Glutamatergic neuron (in vitro differentiated cells): Measurements from ENCODE around the gene DLX6. TPM values are rescaled to one million over a fixed set of nuclear protein-coding genes. Genes with fewer than 3 reads are reported as not detected.
A peak's percentile ranks its signal among the peaks of the same experiment; 100 is the strongest.

Experiments used
- DNase-seq: peaks from one replicate; pipeline ENCODE4 v3.0.0; 2022
- H3K27ac Mint-ChIP-seq: one replicate; pipeline ENCODE4 v1.8.0; 2020; ENCODE audit warnings: mild to moderate bottlenecking, mixed read lengths, inconsistent platforms; ENCODE audit not compliant: unreplicated experiment
- H3K27me3 Mint-ChIP-seq: one replicate; pipeline ENCODE4 v1.8.0; 2020; ENCODE audit warnings: mild to moderate bottlenecking, moderate library complexity, mixed read lengths, inconsistent platforms; ENCODE audit not compliant: unreplicated experiment
- H3K36me3 Mint-ChIP-seq: one replicate; pipeline ENCODE4 v1.8.0; 2020; ENCODE audit warnings: mild to moderate bottlenecking, mixed read lengths, inconsistent platforms; ENCODE audit not compliant: unreplicated experiment
- H3K4me1 Mint-ChIP-seq: one replicate; pipeline ENCODE4 v1.8.0; 2020; ENCODE audit warnings: mild to moderate bottlenecking, low read depth, mixed read lengths, inconsistent platforms; ENCODE audit not compliant: unreplicated experiment
- H3K4me3 Mint-ChIP-seq: one replicate; pipeline ENCODE4 v1.8.0; 2020; ENCODE audit warnings: mild to moderate bottlenecking, mixed read lengths, inconsistent platforms; ENCODE audit not compliant: unreplicated experiment
- H3K9me3 Mint-ChIP-seq: one replicate; pipeline ENCODE4 v1.8.0; 2020; ENCODE audit warnings: mild to moderate bottlenecking, moderate library complexity, mixed read lengths, inconsistent platforms; ENCODE audit not compliant: unreplicated experiment
- total RNA-seq: library from RNA; stranded (reverse); fragmentation: NEBNext Ultra II Directional; extraction: Animal tissue kit (Norgen Biotek cat#: 25700); gene quantifications from one replicate; pipeline ENCODE4 v1.2.1, GENCODE V29; 2021; ENCODE audit not compliant: unreplicated experiment
- TF ChIP-seq, protein P1 (sequence below): fragments of 200-600 bp; sonication (generic); IDR thresholded peaks from one replicate; pipeline ENCODE4 v1.5.0; 2021; ENCODE audit not compliant: partially characterized antibody, unreplicated experiment

The DLX6 gene
- total RNA-seq, 1 donor from 2014 or later: not detected

- Mint-ChIP-seq H3K4me1 (peaks cover 4% of the 10 kb centered on the region), H3K27me3 (peaks cover 40% of the 10 kb centered on the region), H3K4me3 (peak overlapping the region; percentile 9), H3K27ac (no peak overlapping the region), H3K36me3 (no peaks in the 10 kb centered on the region), H3K9me3 (peaks cover 11% of the 10 kb centered on the region)
- TF ChIP-seq, protein P1, sequence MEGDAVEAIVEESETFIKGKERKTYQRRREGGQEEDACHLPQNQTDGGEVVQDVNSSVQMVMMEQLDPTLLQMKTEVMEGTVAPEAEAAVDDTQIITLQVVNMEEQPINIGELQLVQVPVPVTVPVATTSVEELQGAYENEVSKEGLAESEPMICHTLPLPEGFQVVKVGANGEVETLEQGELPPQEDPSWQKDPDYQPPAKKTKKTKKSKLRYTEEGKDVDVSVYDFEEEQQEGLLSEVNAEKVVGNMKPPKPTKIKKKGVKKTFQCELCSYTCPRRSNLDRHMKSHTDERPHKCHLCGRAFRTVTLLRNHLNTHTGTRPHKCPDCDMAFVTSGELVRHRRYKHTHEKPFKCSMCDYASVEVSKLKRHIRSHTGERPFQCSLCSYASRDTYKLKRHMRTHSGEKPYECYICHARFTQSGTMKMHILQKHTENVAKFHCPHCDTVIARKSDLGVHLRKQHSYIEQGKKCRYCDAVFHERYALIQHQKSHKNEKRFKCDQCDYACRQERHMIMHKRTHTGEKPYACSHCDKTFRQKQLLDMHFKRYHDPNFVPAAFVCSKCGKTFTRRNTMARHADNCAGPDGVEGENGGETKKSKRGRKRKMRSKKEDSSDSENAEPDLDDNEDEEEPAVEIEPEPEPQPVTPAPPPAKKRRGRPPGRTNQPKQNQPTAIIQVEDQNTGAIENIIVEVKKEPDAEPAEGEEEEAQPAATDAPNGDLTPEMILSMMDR: no peak
- no peak for DNase-seq
Measured at GRCh38 chr7:96991546-96992191, 13.7 kb upstream of the DLX6 start.

GRCh38 chr7:96992192-96993005 lies 13.0 kb upstream of the DLX6 start:
- H3K36me3 Mint-ChIP-seq: no peaks in the 10 kb centered on the region
- peaks cover 46% of the 10 kb centered on the region for H3K27me3 Mint-ChIP-seq
- no peak for DNase-seq
- no peak overlapping the region for H3K27ac Mint-ChIP-seq
- peak overlapping the region; percentile 75 for H3K4me3 Mint-ChIP-seq
- H3K4me1 Mint-ChIP-seq: peaks cover 9% of the 10 kb centered on the region
- peaks cover 11% of the 10 kb centered on the region for H3K9me3 Mint-ChIP-seq
- TF ChIP-seq, protein P1: no peak

- H3K36me3 Mint-ChIP-seq: no peaks in the 10 kb centered on the region
- TF ChIP-seq, protein P1: no peak
Measured at GRCh38 chr7:96993094-96993865, 12.1 kb upstream of the DLX6 start.

GRCh38 chr7:96993980-96994379 lies 11.4 kb upstream of the DLX6 start:
- Mint-ChIP-seq H3K36me3 (no peaks in the 10 kb centered on the region), H3K9me3 (peaks cover 13% of the 10 kb centered on the region), H3K27ac (no peak overlapping the region), H3K4me1 (peaks cover 14% of the 10 kb centered on the region), H3K4me3 (no peak overlapping the region), H3K27me3 (peaks cover 55% of the 10 kb centered on the region)
- TF ChIP-seq, protein P1: no peak
- DNase-seq: no peak

More at GRCh38 chr7:96993094-96993865, 12.1 kb upstream of the DLX6 start:
- peak overlapping the region; percentile 75 for H3K4me3 Mint-ChIP-seq
- H3K4me1 Mint-ChIP-seq: peaks cover 12% of the 10 kb centered on the region
- DNase-seq: peak; percentile 60
- no peak overlapping the region for H3K27ac Mint-ChIP-seq
- peaks cover 51% of the 10 kb centered on the region for H3K27me3 Mint-ChIP-seq
- H3K9me3 Mint-ChIP-seq: peaks cover 11% of the 10 kb centered on the region
